NCI-H460 (cell line): ENCODE results near the gene GPR155. TPM values are rescaled to one million over a fixed set of nuclear protein-coding genes. Genes with fewer than 3 reads are reported as not detected.
"Not testable (repeated sequence)": the region's sequence is repeated elsewhere in the genome, so short reads cannot be mapped to it uniquely, and the experiment has no call there.

ENCODE experiments used
- DNase-seq: peaks from one replicate; pipeline ENCODE4 v3.0.0-alpha.2; 2016; ENCODE audit warnings: low read depth; ENCODE audit errors: extremely low read depth
- total RNA-seq: library from RNA; depleted of rRNA; stranded (reverse); fragments of >200 nt; shearing (Covaris generic); gene quantifications from 2 replicates; pipeline ENCODE4 v1.2.3, GENCODE V29; 2014

GPR155 gene
- total RNA-seq, 1 experiment from 2014 or later = 2.2 TPM

DNA sequence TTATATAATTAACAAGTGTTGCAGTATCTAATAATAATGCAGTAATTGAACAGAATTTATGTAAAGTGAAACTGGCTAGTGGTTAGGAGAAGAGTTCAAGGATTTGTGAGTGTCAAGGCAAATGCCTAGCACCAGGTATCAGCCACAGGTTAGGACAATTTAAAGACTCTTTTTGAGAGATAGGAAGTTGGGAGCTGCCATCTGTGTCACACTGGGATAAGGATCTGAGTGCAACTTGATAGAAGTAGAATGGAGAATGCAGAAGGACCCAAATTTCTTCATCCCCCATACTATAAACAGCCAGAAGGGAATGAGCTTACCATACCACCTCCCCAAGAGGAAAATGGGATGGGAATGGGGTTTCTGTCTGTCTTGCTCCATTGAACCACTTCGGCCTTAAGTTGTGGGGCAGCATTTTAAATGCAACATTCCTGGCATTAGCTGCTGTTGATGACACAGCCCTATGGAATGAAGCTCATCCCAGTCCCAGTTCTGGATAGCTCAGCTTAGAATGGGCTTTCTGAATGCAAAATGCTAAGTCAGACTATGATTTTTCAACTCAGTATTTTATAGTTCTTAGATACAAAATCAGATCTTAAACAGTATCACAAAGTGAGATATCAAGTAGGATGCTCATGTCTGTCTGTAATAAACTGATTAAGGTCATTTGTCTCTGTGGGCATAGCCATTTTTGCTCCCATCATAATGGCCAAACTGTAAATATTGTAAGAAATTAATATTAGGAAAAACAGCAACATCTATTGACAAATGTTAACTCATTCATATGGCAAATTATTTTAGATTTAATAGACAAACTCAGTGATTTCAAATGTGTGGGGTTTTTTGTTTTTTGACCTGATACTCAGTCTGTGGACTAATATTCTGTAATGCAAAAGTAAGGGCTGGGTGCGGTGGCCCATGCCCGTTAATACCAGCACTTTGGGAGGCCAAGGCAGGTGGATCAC is 44.0 kb downstream of the GPR155 start:
- DNase-seq = peak; percentile 11

DNA sequence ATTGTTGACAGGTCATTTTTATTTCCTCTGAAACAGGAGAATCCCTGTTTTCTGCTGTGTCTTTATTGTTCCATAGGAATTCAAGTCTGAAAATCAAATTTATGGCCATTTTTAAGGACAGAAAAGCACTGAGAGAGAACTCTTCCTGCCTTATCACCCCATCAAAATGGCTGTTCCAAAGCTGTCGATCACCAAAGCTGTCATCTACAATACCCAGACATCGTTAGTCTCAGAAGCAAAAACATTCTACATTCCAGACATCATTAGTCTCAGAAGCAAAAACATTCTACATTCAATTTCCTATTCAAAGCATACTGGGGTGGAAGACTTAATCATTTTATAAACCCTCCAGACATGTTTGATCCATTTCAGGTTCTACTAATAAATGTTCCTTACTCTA is 46.9 kb downstream of the GPR155 start:
- no peak for DNase-seq

- no peak for DNase-seq
Measured at GRCh38 chr2:174439323-174439722, 47.5 kb downstream of the GPR155 start.

DNA sequence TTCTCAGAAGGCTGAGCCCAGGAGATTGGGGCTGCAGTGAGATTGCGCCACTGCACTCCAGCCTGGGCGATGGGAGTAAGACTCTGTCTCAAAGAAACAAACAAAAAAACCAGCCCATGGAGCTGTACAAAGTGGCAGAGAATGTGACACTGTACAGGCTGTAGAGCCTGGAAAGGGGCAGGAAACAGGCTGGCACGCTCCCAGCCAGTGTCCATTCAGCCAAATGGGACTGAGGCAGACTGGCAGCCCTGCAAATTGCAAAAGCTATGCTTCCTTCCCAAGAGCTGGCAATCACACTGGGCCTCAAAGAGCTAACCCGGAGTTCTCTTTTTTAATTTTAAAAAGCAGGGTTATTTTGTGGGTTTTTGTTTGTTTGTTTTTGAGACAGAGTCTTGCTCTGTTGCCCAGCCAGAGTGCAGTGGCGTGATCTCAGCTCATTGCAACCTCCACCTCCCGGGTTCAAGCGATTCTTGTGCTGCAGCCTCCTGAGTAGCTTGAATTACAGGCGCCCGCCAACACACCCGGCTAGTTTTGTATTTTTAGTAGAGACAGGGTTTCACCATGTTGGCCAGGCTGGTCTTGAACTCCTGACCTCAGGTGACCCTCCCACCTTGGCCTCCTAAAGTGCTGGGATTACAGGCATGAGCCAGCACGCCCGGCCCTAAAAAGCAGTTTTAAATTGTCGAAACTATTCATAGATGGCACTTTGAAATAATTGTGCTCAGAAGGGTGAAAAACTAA is 48.5 kb downstream of the GPR155 start:
- DNase-seq = no peak

- DNase-seq = no peak
Measured at GRCh38 chr2:174436351-174436750, 50.5 kb downstream of the GPR155 start.

- DNase-seq = no peak
Measured at GRCh38 chr2:174431902-174432301, 54.9 kb downstream of the GPR155 start.

- DNase-seq = no peak
Measured at GRCh38 chr2:174430066-174430465, 56.8 kb downstream of the GPR155 start.

DNA sequence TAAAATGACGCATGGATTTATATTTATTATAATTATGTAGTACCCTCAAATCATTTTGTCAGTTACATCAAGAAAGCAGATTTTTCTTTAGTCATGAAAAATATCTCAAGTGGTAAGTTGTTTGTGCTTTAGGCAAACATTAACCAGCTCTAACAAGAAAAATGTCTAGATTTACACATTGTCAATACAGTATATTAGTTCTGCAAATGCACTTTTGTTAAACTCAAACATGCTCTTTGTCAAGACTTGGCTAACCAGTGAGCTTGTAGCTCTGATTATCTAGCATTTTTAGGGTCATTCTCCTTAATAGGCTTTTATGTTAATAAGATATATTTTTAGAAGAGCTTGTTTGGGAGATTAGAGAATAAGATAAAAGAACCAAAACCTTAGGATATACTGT is 58.6 kb downstream of the GPR155 start:
- DNase-seq = no peak

- DNase-seq = no peak
Measured at GRCh38 chr2:174412256-174412655, 74.6 kb downstream of the GPR155 start.

DNA sequence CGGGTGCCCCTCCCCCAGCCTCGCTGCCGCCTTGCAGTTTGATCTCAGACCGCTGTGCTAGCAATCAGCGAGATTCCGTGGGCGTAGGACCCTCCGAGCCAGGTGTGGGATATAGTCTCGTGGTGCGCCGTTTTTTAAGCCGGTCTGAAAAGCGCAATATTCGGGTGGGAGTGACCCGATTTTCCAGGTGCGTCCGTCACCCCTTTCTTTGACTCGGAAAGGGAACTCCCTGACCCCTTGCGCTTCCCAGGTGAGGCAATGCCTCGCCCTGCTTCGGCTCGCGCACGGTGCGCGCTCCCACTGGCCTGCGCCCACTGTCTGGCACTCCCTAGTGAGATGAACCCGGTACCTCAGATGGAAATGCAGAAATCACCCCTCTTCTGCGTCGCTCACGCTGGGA is 76.8 kb downstream of the GPR155 start:
- not testable (repeated sequence) for DNase-seq

DNA sequence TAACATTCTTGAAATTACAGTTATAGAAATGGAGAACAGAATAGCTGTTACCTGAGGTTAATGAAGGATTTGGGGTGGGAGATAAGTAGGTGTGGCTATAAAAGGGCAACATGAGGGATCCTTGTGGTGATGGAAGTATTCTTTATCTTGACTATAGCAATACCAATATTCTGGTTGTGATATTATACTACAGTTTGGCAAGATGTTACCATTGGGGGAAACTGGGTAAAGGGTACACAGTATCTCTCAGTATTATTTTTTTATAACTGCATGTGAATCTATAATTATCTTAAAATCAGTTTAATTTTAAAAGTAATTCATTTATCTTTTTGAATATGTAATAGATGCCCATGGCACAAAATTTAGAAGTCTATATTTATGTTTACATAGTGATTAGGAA is 83.2 kb downstream of the GPR155 start:
- no peak for DNase-seq

DNA sequence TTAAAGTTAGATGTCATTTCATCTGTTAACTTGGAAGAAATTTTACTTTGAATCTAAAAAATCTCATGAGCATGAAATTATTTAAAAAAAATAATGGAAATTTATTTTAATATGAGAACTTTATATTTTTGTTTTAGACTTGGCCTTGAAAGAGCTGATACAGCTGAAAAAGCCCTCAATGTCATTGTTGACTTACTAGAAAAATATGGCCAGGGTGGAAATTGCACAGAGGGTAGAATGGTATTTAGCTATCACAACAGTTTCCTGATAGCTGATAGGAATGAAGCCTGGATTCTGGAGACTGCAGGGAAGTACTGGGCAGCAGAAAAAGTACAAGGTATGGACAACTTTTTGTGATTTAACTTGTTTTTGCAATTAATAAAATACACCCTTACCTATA is 86.0 kb downstream of the GPR155 start:
- DNase-seq = no peak

GRCh38 chr2:174399171-174399570 is 87.7 kb downstream of the GPR155 start:
- DNase-seq = no peak

DNA sequence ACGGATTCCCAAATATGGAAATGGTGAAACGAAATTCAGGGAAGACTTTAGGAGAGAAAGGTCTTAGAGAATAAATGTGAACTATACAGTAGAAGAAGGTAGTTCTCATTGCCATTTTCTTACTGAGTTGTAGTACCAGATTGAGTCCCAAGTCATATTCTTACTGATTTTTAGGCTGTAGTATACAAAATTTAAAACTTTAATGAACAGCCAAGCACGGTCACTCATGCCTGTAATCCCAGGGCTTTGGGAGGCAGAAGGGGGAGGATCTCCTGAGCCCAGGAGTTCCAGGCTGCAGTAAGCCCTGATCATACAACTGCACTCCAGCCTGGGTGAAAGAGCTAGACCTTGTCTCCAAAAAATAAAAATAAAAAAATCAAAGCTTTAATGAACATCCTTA is 89.1 kb downstream of the GPR155 start:
- DNase-seq = no peak

DNA sequence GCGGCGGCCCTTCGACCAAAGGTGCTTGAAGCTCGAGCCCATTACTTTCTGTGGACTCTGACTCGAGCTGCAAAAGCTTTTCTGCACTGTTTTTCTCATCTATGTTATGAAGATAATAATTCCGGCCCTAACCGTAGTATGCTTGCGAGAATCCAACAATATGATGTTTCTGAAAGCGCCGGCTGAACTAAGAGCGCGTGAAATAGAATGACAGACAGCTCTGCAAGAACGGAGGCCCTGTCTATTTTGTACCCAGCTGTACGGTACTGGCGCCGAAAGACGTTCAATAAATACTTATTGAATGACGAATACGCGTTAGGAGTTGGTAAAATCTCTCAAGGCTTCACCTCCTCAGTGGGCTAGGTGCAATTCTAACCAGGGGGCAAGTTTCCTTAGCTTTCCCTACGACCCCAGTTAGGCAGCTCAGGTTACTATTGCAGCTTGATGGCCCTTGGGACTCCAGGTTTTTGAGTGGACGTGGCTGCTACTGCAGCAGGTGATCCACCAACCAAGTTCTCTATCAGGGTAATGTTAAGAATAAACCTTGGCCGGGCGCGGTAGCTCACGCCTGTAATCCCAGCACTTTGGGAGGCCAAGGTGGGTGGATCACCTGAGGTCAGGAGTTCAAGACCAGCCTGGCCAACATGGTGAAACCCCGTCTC is 90.7 kb downstream of the GPR155 start:
- no peak for DNase-seq

GRCh38 chr2:174395284-174395968 is 91.4 kb downstream of the GPR155 start, which contains the start of gene SCRN3:
Gene SCRN3, plus strand, starts transcription at chr2:174395730. Its CDS starts 2,554 bp downstream, at chr2:174398284.
- peak; percentile 61 for DNase-seq

- no peak for DNase-seq
Measured at GRCh38 chr2:174392706-174393105, 94.1 kb downstream of the GPR155 start.

- not testable (repeated sequence) for DNase-seq
Measured at GRCh38 chr2:174390303-174390702, 96.5 kb downstream of the GPR155 start.

DNA sequence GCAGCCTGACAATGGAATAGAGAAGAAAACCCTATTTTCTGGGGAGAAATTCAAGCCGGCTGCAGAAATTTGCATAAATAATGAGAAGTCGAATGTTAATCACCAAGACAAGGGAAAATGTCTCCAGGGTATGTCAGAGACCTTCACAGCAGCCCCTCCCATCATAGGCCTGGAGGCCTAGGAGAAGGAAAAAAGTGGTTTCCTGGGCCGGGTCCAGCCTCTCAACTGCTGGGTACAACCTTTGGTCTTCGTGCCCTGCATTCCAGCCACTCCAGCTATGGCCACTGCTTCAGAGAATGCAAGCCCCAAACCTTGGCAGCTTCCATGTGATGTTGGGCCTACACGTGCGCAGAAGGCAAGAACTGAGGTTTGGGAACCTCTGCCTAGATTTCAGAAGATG is 97.3 kb downstream of the GPR155 start:
- DNase-seq = no peak

DNA sequence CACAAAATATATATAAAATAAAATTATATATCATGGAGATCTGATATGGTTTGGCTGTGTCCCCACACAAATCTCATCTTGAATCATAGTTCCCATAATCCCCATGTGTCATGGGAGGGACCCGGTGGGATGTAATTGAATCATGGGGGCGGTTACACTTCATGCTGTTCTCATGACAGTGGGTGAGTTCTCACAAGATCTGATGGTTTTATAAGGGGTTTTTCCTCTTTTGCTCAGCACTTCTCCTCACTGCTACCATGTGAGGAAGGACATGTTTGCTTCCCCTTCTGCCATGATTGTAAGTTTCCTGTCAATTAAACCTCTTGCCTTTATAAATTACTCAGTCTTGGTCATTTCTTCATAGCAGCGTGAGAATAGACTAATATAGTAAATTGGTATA is 98.1 kb downstream of the GPR155 start:
- DNase-seq = not testable (repeated sequence)

GRCh38 chr2:174385201-174385600 is 101.6 kb downstream of the GPR155 start:
- no peak for DNase-seq
